Parathyroid adenoma (tissue), 2 donors: ENCODE measurements around the gene MAP3K4.

Source experiments
- H2AFZ ChIP-seq: fragments of 300-600 bp; sonication (generic); one replicate; pipeline ENCODE4 v1.7.0; 2017; ENCODE audit warnings: antibody characterized with exemption, mild to moderate bottlenecking
- H3K27ac ChIP-seq: fragments of 300-600 bp; sonication (generic); one replicate; pipeline ENCODE4 v1.7.0; 2017
- H3K27me3 ChIP-seq: fragments of 300-600 bp; sonication (generic); one replicate; pipeline ENCODE4 v1.7.0; 2017; ENCODE audit warnings: low read length; ENCODE audit not compliant: control insufficient read depth, insufficient read depth
- H3K36me3 ChIP-seq: fragments of 300-600 bp; sonication (generic); one replicate; pipeline ENCODE4 v1.7.0; 2017; ENCODE audit warnings: low read length; ENCODE audit not compliant: control insufficient read depth, insufficient read depth
- H3K4me1 ChIP-seq: fragments of 300-600 bp; sonication (generic); one replicate; pipeline ENCODE4 v1.7.0; 2017; ENCODE audit warnings: control low read depth
- H3K4me2 ChIP-seq: fragments of 300-600 bp; sonication (generic); one replicate; pipeline ENCODE4 v1.7.0; 2017; ENCODE audit warnings: low read length
- H3K4me3 ChIP-seq: fragments of 300-600 bp; sonication (generic); one replicate; pipeline ENCODE4 v1.7.0; 2017; ENCODE audit warnings: low read depth, low read length
- H3K79me2 ChIP-seq: fragments of 300-600 bp; sonication (generic); one replicate; pipeline ENCODE4 v1.7.0; 2017; ENCODE audit warnings: control low read depth
- H3K9ac ChIP-seq: fragments of 300-600 bp; sonication (generic); one replicate; pipeline ENCODE4 v1.7.0; 2017; ENCODE audit warnings: mild to moderate bottlenecking
- H3K9me3 ChIP-seq: fragments of 300-600 bp; sonication (generic); one replicate; pipeline ENCODE4 v1.7.0; 2017; ENCODE audit warnings: low read length; ENCODE audit not compliant: control insufficient read depth
- CTCF ChIP-seq: fragments of 300-600 bp; sonication (generic); IDR thresholded peaks from one replicate; pipeline ENCODE4 v1.7.0; 2017; ENCODE audit warnings: antibody characterized with exemption, mild to moderate bottlenecking
- donor health status: primary hyperparathyroidism.

MAP3K4 gene

GRCh38 chr6:161151660-161152526 lies 160.3 kb downstream of the MAP3K4 start:
- Histone ChIP-seq H3K4me2 (no peak overlapping the region), H3K9ac (no peak overlapping the region), H3K4me3 (no peak overlapping the region), H3K9me3 (no peaks in the 10 kb centered on the region), H3K27ac (no peak overlapping the region), H3K36me3 (no peaks in the 10 kb centered on the region), H3K4me1 (no peaks in the 10 kb centered on the region), H3K27me3 (no peaks in the 10 kb centered on the region), H3K79me2 (no peaks in the 10 kb centered on the region), H2AFZ (no peak overlapping the region)
- no peak for TF ChIP-seq CTCF

- Histone ChIP-seq H3K4me3 (no peak overlapping the region), H3K9ac (no peak overlapping the region), H3K9me3 (no peaks in the 10 kb centered on the region), H3K4me1 (no peaks in the 10 kb centered on the region), H3K79me2 (no peaks in the 10 kb centered on the region), H3K4me2 (no peak overlapping the region), H3K27ac (no peak overlapping the region), H3K27me3 (no peaks in the 10 kb centered on the region), H2AFZ (no peak overlapping the region), H3K36me3 (no peaks in the 10 kb centered on the region)
- no peak for TF ChIP-seq CTCF
Measured at GRCh38 chr6:161152527-161152862, 160.9 kb downstream of the MAP3K4 start.

- H3K79me2 ChIP-seq: no peaks in the 10 kb centered on the region
- no peak overlapping the region for H3K4me3 ChIP-seq
- H3K4me1 ChIP-seq: no peaks in the 10 kb centered on the region
- no peak for TF ChIP-seq CTCF
- no peaks in the 10 kb centered on the region for H3K9me3 ChIP-seq
- H3K4me2 ChIP-seq: no peak overlapping the region
- no peak overlapping the region for H3K27ac ChIP-seq
- H3K9ac ChIP-seq: no peak overlapping the region
- H2AFZ ChIP-seq: no peak overlapping the region
- no peaks in the 10 kb centered on the region for H3K27me3 ChIP-seq
- no peaks in the 10 kb centered on the region for H3K36me3 ChIP-seq
Measured at GRCh38 chr6:161152907-161153662, 161.5 kb downstream of the MAP3K4 start.

GRCh38 chr6:161153725-161154124 lies 162.2 kb downstream of the MAP3K4 start:
- no peaks in the 10 kb centered on the region for H3K27me3 ChIP-seq
- no peaks in the 10 kb centered on the region for H3K4me1 ChIP-seq
- H3K9me3 ChIP-seq: no peaks in the 10 kb centered on the region
- H3K79me2 ChIP-seq: no peaks in the 10 kb centered on the region
- H3K9ac ChIP-seq: no peak overlapping the region
- no peaks in the 10 kb centered on the region for H3K36me3 ChIP-seq
- no peak for TF ChIP-seq CTCF
- H2AFZ ChIP-seq: no peak overlapping the region
- H3K4me2 ChIP-seq: no peak overlapping the region
- no peak overlapping the region for H3K4me3 ChIP-seq
- no peak overlapping the region for H3K27ac ChIP-seq
